ENCODE measurements around the gene ZNF296.

Gene ZNF296

DNA sequence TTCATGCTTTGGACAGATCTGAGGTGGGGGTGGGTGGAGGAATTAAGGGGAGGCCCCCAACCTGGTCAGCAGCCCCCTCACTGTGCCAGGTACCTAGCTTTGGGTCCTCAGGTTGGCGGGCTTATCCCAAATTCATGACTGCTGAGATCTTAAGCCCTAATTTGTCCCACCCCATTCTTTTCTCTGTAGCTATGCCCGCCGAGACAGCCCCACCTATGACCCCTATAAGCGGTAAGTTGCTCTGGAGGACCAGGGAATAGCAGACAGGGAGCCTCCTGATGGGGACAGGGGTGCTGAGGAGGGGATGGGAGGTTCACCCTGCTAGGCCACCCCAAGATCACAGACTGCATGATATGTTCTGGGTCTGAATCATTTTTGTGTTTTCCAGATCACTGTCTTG, 14.3 kb downstream of the ZNF296 start:
- in situ Hi-C loops (cut with MboI; ENCODE audit: low sequenced_read_pairs), result no loop called here

DNA sequence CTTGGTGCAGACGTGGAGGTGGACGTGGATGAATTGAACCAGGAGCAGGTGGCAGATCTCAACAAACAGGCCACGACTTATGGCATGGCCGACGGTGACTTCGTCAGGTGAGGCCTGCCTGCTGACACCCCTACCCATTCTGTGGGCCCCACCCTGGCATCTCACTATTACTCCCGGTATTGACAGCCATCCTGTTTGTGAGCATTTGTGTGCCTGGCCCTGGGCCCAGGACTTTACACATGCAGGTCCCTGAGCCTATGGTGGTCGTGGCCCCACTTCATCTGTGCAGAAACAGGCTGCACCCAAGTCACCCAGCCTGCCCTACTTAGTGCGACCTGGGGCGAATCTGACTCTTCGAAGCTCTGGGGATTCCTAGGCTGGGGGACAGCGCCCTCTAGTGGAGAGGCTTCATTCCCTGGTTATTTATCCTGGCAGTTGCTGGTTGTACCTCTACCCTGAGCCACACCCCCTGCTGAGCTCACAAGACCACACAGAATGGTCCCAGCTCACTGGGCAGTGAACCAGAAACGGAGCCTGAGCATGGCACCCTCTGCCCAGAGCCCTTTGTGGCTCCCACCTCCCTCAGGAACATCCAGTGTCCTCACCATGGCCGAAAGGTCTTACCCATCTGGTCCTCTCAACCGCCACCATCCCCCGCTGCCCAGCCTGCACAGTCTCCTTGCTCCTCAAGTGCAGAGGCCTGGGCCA, 16.9 kb downstream of the ZNF296 start:
- in situ Hi-C loops (cut with MboI; ENCODE audit: low sequenced_read_pairs), result no loop called here

GRCh38 chr19:45058622-45059159, 17.6 kb downstream of the ZNF296 start:
- in situ Hi-C loops (cut with MboI; ENCODE audit: low sequenced_read_pairs), result no loop called here

- in situ Hi-C loops (cut with MboI; ENCODE audit: low sequenced_read_pairs), result no loop called here
Measured at GRCh38 chr19:45057444-45057843, 18.8 kb downstream of the ZNF296 start.

DNA sequence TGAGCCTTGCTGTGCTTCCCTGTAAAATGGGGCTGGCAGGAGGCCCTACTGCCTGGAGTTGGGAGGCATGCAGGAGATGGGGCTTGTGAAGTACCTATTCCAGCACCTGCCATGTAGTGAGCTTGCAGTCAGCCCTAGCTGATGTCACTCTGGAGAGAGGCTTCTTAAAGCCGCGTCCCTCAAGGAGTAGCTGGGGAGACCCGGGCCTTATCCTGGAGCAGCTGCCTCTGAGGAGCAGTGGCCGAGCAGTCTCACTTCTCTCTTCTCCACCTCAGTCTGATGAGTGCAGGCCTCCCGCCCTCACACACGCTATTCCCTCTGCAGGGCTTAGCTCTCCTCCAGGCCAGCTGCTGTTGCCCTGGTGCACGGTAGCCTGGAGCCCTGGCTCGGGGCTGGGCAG, 19.4 kb downstream of the ZNF296 start:
- in situ Hi-C loops (cut with MboI; ENCODE audit: low sequenced_read_pairs), result no loop called here

DNA sequence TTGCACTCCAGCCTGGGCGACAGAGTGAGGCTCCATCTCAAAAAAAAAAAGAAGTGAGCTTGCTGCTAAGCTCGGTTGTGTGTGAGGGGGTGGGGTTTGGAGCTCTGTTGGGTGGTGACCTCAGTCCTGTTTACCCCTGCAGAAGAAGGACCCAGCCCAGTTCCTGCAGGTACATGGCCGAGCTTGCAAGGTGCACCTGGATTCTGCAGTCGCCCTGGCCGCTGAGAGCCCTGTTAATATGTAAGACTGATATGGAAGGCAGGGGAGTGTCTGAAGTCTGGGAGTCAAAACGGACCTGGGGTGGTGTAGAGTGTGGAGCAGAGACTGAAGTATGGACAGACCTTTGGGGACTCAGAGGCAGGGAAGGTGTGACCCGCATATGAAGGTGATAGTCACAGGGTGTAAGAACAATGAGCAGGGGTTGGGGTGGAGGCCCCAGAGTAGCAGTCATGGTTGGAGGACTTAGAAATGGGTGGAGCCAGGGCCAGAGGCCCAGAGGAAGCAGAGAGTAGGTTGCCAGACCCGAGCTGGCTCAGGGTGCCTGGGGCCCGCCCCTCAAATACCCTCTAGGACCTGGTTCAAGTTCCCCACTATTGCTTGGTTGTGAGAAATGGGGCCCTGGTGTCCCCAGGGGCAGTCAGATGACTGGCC, 24.2 kb downstream of the ZNF296 start:
- in situ Hi-C loops (cut with MboI; ENCODE audit: low sequenced_read_pairs), result no loop called here

- in situ Hi-C loops (cut with MboI; ENCODE audit: low sequenced_read_pairs), result no loop called here
Measured at GRCh38 chr19:45050036-45050435, 26.2 kb downstream of the ZNF296 start.

GRCh38 chr19:45049073-45049736, 27.1 kb downstream of the ZNF296 start:
- in situ Hi-C loops (cut with MboI; ENCODE audit: low sequenced_read_pairs), result no loop called here

GRCh38 chr19:45047188-45047797, 29.0 kb downstream of the ZNF296 start:
- in situ Hi-C loops (cut with MboI; ENCODE audit: low sequenced_read_pairs), result no loop called here

- in situ Hi-C loops (cut with MboI; ENCODE audit: low sequenced_read_pairs), result no loop called here
Measured at GRCh38 chr19:45046355-45046754, 29.9 kb downstream of the ZNF296 start.

GRCh38 chr19:45045671-45046353, 30.5 kb downstream of the ZNF296 start:
- in situ Hi-C loops (cut with MboI; ENCODE audit: low sequenced_read_pairs), result no loop called here

GRCh38 chr19:45041125-45041524, 35.2 kb downstream of the ZNF296 start:
- in situ Hi-C loops (cut with MboI; ENCODE audit: low sequenced_read_pairs), result no loop called here

DNA sequence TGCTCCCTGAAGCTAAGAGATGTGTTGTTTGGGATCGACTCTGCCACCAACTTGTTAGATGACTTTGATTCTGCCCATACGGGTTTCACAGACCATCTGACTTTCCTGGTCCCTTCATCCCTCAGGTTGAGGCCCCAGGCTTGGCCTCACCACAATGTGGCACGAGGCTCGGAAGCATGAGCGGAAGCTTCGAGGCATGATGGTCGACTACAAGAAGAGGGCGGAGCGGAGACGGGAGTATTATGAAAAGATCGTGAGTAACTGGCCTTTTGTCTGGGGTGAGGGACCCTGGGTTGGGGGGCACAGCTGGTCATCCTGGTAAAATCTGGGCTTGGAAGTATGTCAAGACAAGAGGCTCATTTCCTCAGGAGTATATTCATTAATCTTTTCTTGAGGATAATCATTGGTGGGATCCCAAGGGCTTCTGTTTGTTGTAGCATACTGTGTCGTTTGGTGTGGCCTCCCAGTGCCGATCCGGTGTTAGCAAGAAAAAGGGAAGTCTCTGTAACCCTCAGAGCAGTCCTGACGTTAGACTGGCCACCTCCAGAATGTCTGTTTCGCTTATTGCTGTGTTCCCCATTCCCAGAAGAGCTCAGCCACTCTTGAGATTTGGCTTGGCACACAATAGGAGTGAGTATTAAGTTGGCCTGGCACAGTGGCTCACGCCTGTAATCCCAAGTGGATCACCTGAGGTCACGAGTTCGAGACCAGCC, 36.1 kb downstream of the ZNF296 start:
- in situ Hi-C loops (cut with MboI; ENCODE audit: low sequenced_read_pairs), result no loop called here

DNA sequence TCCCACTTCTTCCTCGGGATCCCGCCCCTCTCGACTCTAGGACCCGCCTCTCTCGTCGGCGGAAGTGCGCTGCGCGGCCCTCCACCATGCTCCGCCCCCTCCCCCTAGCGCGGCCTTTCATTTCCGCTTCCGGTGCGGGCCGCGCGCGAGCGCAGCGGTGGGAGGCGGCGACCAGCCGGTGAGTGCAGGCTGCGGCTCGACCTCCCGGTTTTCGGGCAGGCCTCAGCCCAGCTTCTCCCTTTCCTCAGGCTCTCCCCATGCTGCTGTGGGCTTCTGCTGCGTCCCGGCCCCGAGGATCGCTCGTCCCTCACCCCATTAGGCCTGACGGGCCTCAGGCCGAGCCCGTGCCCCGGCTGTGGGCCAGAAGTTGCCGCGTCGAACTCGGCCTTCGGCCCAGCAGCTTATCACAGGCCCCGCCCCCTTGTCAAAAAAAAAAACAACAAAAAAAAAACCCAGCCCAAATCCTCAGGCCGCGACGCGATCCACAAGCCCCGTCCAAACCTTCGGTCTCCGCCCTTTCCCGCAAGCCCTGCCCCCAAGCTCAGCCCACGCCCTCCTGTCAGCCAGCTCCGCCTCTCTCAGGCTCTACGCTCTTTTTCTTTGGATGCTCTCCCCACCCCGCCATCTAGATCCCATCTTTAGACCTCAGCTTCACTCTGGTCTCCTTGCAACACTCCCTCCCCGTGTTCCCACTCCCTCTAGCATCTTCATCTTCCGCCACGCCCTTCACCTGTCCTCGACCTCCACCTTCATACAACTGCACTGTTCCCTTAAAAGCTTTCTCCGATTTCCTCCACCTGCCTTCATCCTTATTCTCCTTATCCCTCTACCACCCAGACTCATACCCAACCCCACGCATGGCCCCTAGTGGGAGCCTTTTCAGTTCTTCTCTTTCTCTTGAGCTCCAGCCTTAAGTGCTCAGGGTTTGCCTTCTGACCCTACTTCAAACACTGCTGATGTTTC, 37.1 kb downstream of the ZNF296 start, which contains the start of gene CLASRP:
CLASRP (plus strand) TSS at position 115 of the 963 bp plus-strand sequence. CDS start 1,168 bp downstream, outside the sequence.
- in situ Hi-C loops (cut with MboI; ENCODE audit: low sequenced_read_pairs), result no loop called here

DNA sequence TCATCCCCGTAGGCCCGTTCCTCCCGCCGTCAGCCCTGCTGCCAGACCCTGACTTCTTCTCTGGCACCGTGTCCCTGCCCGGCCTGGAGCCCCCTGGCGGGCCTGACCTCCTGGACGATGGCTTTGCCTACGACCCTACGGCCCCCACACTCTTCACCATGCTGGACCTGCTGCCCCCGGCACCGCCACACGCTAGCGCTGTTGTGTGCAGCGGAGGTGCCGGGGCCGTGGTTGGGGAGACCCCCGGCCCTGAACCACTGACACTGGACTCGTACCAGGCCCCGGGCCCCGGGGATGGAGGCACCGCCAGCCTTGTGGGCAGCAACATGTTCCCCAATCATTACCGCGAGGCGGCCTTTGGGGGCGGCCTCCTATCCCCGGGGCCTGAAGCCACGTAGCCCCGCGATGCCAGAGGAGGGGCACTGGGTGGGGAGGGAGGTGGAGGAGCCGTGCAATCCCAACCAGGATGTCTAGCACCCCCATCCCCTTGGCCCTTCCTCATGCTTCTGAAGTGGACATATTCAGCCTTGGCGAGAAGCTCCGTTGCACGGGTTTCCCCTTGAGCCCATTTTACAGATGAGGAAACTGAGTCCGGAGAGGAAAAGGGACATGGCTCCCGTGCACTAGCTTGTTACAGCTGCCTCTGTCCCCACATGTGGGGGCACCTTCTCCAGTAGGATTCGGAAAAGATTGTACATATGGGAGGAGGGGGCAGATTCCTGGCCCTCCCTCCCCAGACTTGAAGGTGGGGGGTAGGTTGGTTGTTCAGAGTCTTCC, 38.7 kb downstream of the ZNF296 start:
- in situ Hi-C loops (cut with MboI; ENCODE audit: low sequenced_read_pairs), result no loop called here

DNA sequence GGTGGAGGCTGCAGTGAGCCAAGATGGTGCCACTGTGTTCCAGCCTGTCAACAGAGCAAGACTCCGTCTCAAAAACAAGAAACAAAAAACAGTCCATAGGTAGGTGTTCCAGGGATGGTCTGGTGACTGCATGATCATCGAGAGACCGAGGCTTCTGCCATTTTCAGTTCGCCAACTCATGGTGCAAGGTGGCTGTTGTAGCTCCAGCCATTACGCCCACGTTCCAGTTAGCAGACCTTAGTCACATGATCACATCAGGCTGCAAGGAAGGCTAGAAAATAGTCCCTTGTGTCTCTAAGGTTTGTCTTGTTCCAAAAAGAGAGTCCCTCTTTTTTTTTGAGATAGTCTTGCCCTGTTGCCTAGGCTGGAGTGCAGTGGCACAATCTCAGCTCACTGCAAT, 40.5 kb downstream of the ZNF296 start:
- in situ Hi-C loops (cut with MboI; ENCODE audit: low sequenced_read_pairs), result no loop called here

- in situ Hi-C loops (cut with MboI; ENCODE audit: low sequenced_read_pairs), result no loop called here
Measured at GRCh38 chr19:45032421-45032820, 43.9 kb downstream of the ZNF296 start.

- in situ Hi-C loops (cut with MboI; ENCODE audit: low sequenced_read_pairs), result no loop called here
Measured at GRCh38 chr19:45030825-45031224, 45.5 kb downstream of the ZNF296 start.

Measured in HL-60/S4 (cell line).